K562 (cell line): Measurements from ENCODE around the gene DCUN1D4. TPM values are rescaled to one million over a fixed set of nuclear protein-coding genes. Genes with fewer than 3 reads are reported as not detected.
A peak's percentile ranks its signal among the peaks of the same experiment; 100 is the strongest.

Source experiments
- MGA ChIP-seq: fragments of 450-650 bp; IDR thresholded peaks from 2 replicates; pipeline ENCODE4 v1.6.1; 2016; ENCODE audit warnings: mild to moderate bottlenecking, moderate library complexity
- polyA plus RNA-seq, 8 experiments: library from polyadenylated mRNA; depleted of rRNA in 4 of 8; stranded (reverse) in 5 of 8; unstranded in 3 of 8; fragments of >200 nt; fragmentation: Nextera tagmentation in 2 of 8; fragmentation: Illumina TruSeq in 1 of 8; extraction: Ambion mirVana in 2 of 8; extraction: Trizol in 1 of 8; gene quantifications; 2 replicates each; pipeline versions ENCODE4 v1.2.1 to v1.2.3, GENCODE V29; 2011 to 2014; ENCODE audit warnings: inconsistent platforms in 1 of 8, missing spikeins in 1 of 8
- total RNA-seq, 7 experiments: library from RNA; depleted of rRNA in 6 of 7; stranded (reverse); fragments of >200 nt in 6 of 7; fragmentation: Illumina TruSeq in 2 of 7; extraction: Trizol in 2 of 7; gene quantifications; 2 replicates each; pipeline versions ENCODE4 v1.2.1 to v1.2.3, GENCODE V29; 2011 to 2021; ENCODE audit warnings: low replicate concordance in 1 of 7

DCUN1D4 gene
- total and polyA plus RNA-seq, 9 of the 15 experiments (the other 6 are each of a cell fraction or from before 2014, with no cell fraction given) = 15.1 to 73.5 (median 23.0) TPM

GRCh38 chr4:51844153-51845054 lies 1.5 kb downstream of the DCUN1D4 start (continued):
- TF ChIP-seq MGA = peak; percentile 63
- TF ChIP-seq, all 486 proteins: peak for 83
